ENCODE results near the gene TARP.
"Not testable (repeated sequence)": the region's sequence is repeated elsewhere in the genome, so short reads cannot be mapped to it uniquely, and the experiment has no call there.

TARP gene

GRCh38 chr7:38265958-38266357 is 7.5 kb downstream of the TARP start:
- CTCF ChIA-PET; ATAC-seq; H3K27ac Mint-ChIP-seq; POLR2A ChIA-PET; DNase-seq; intact Hi-C loops (cut with micrococcal nuclease); H3K27me3 Mint-ChIP-seq; H3K36me3 Mint-ChIP-seq (ENCODE audit: low read depth); H3K4me1 Mint-ChIP-seq (ENCODE audit: low read depth); H3K9me3 Mint-ChIP-seq: not testable (repeated sequence)
- H3K4me3 Mint-ChIP-seq, result peak overlapping the region; percentile 35

DNA sequence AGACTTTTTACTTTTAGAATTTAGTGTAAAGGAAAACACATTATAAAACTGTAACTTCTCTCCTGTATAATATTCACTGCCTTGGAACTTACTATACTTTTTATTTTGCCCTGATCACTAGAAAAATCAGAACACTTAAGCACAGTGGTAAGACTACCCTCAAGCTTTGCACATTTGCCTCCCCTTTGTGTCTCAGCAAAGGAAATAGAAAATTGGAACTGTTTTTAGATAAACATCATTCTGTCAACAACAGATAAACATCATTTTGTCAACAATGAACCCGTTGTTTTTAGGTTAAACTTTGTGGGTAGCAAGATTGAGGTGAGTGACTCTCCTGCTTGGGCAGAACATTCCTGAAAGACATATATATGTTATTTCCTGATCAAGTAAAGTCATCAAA is 8.8 kb downstream of the TARP start:
- POLR2A ChIA-PET; H3K27me3 Mint-ChIP-seq; H3K9me3 Mint-ChIP-seq; H3K36me3 Mint-ChIP-seq (ENCODE audit: low read depth); DNase-seq; intact Hi-C loops (cut with micrococcal nuclease); ATAC-seq; H3K4me1 Mint-ChIP-seq (ENCODE audit: low read depth); CTCF ChIA-PET: not testable (repeated sequence)
- Mint-ChIP-seq H3K4me3 (peak overlapping the region; percentile 57), H3K27ac (peak overlapping the region; percentile 70)

- H3K36me3 Mint-ChIP-seq (ENCODE audit: low read depth); CTCF ChIA-PET; H3K9me3 Mint-ChIP-seq; H3K4me1 Mint-ChIP-seq (ENCODE audit: low read depth); POLR2A ChIA-PET; H3K27me3 Mint-ChIP-seq; intact Hi-C loops (cut with micrococcal nuclease); H3K27ac Mint-ChIP-seq; DNase-seq; ATAC-seq: not testable (repeated sequence)
- H3K4me3 Mint-ChIP-seq, result peak overlapping the region; percentile 29
These were observed 10.2 kb downstream of the TARP start for GRCh38 chr7:38263274-38263673.

DNA sequence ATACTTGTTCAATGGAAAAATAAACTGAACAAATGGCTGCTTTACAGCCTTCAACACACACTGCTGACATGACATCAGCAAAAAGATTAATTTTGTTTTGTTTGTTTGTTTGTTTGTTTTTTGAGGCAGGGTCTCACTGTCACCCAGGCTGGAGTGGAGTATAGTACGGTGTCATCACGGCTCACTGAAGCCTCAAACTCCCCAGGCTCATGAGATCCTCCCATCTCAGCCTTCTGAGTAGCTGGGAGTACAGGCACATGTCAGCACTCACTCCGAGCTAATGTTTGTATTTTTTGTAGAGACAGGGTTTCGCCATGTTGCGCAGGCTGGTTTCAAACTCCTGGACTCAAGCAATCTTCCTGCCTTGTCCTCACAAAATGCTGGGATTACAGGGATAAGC is 10.9 kb downstream of the TARP start:
- ChIA-PET CTCF (no interaction called here), POLR2A (no interaction called here)
- Mint-ChIP-seq H3K27me3 (no peaks in the 10 kb centered on the region), H3K4me3 (peak overlapping the region; percentile 29), H3K9me3 (no peaks in the 10 kb centered on the region), H3K27ac (peak overlapping the region; percentile 42), H3K36me3 (ENCODE audit: low read depth) (peaks cover 5% of the 10 kb centered on the region), H3K4me1 (ENCODE audit: low read depth) (peaks cover 6% of the 10 kb centered on the region)
- ATAC-seq (no peak), DNase-seq (no peak)
- intact Hi-C loops (cut with micrococcal nuclease), result no loop called here
- TF ChIP-seq, protein P1, sequence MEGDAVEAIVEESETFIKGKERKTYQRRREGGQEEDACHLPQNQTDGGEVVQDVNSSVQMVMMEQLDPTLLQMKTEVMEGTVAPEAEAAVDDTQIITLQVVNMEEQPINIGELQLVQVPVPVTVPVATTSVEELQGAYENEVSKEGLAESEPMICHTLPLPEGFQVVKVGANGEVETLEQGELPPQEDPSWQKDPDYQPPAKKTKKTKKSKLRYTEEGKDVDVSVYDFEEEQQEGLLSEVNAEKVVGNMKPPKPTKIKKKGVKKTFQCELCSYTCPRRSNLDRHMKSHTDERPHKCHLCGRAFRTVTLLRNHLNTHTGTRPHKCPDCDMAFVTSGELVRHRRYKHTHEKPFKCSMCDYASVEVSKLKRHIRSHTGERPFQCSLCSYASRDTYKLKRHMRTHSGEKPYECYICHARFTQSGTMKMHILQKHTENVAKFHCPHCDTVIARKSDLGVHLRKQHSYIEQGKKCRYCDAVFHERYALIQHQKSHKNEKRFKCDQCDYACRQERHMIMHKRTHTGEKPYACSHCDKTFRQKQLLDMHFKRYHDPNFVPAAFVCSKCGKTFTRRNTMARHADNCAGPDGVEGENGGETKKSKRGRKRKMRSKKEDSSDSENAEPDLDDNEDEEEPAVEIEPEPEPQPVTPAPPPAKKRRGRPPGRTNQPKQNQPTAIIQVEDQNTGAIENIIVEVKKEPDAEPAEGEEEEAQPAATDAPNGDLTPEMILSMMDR (IDR thresholded peaks at IDR 0.05), result no peak

- POLR2A ChIA-PET, result not testable (repeated sequence)
These were observed 11.4 kb downstream of the TARP start for GRCh38 chr7:38262026-38262425.

GRCh38 chr7:38261601-38262000 is 11.8 kb downstream of the TARP start:
- intact Hi-C loops (cut with micrococcal nuclease); H3K27me3 Mint-ChIP-seq; ATAC-seq; H3K4me3 Mint-ChIP-seq; H3K9me3 Mint-ChIP-seq; H3K36me3 Mint-ChIP-seq (ENCODE audit: low read depth); DNase-seq; POLR2A ChIA-PET; CTCF ChIA-PET: not testable (repeated sequence)
- peaks cover 10% of the 10 kb centered on the region for H3K4me1 Mint-ChIP-seq (ENCODE audit: low read depth)
- H3K27ac Mint-ChIP-seq, result peak overlapping the region; percentile 32

More at GRCh38 chr7:38262026-38262425, 11.4 kb downstream of the TARP start:
- H3K9me3 Mint-ChIP-seq; H3K27ac Mint-ChIP-seq; H3K36me3 Mint-ChIP-seq (ENCODE audit: low read depth); H3K4me3 Mint-ChIP-seq; ATAC-seq; DNase-seq; CTCF ChIA-PET; H3K27me3 Mint-ChIP-seq; H3K4me1 Mint-ChIP-seq (ENCODE audit: low read depth); intact Hi-C loops (cut with micrococcal nuclease): not testable (repeated sequence)

DNA sequence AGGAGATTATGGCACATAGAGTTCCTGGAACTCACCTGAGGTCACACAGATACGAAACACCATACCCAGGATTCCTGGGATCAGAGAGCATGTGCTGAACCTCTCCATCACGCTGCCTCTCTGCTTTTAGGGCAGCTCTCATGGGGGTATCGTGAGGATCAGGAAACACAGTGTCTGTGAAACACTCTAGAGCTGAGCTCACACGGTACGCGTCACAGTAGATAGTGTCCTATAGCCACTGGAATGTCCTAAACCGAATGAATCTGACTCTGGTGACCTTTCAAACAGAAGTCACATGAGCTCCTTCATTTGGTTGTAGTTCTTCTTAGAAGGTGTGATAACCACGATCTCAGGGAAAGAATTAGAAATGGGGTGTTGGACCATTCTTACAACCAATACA is 14.3 kb downstream of the TARP start:
- H3K9me3 Mint-ChIP-seq; CTCF ChIA-PET; H3K4me1 Mint-ChIP-seq (ENCODE audit: low read depth); DNase-seq; H3K27me3 Mint-ChIP-seq; intact Hi-C loops (cut with micrococcal nuclease); POLR2A ChIA-PET; H3K36me3 Mint-ChIP-seq (ENCODE audit: low read depth): not testable (repeated sequence)
- peak overlapping the region; percentile 33 for H3K4me3 Mint-ChIP-seq
- peak overlapping the region; percentile 63 for H3K27ac Mint-ChIP-seq
- peak; percentile 61 for ATAC-seq

DNA sequence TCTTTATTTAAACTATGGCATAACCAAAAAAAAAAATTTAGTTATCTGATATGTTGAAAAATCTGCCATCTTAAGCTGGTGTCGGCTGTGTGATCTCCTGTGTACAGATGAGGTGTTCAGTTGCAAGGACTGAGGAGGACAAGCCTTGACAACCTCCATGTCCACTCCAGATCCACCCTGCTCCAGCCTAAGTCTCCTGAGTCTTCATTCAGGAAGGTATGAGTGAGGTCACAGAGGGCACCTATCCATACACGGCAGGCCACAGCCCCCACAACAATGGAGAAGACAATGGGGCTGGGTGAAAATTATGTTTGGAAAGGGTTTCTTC is 16.1 kb downstream of the TARP start:
- POLR2A ChIA-PET, result no interaction called here
- no peak for DNase-seq
- Mint-ChIP-seq H3K36me3 (ENCODE audit: low read depth) (peaks cover 7% of the 10 kb centered on the region), H3K27ac (peak overlapping the region; percentile 71), H3K4me1 (ENCODE audit: low read depth) (peaks cover 4% of the 10 kb centered on the region), H3K9me3 (no peaks in the 10 kb centered on the region), H3K27me3 (no peaks in the 10 kb centered on the region), H3K4me3 (no peak overlapping the region)
- intact Hi-C loops (cut with micrococcal nuclease), result no loop called here
- ATAC-seq, result no peak
- CTCF ChIA-PET, result interaction anchor here (1.7 kb wide), 1 partner anchor 61 kb away, joined by 3 read pairs; no protein-coding TSS in a partner anchor
- TF ChIP-seq, protein P1 (IDR thresholded peaks at IDR 0.05), result no peak

DNA sequence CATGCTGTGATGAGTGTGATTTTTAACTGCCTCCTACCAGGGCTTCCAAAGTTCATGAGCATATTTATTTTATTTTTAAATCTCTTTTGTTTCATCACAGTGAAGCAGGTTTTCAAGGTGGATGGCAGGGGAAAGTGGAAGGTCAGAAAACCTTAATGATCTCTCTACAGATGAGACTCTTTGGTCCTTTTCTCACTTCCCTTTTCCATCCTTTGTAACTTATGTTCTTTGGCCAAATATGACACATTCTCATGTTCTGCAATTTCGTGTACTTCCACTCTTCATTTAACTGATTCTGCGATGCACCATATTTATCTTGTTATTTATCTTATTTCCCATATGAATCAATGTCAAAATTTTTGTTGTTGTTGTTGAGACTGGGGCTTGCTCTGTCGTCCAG is 23.6 kb downstream of the TARP start:
- DNase-seq; intact Hi-C loops (cut with micrococcal nuclease); H3K9me3 Mint-ChIP-seq; ATAC-seq; H3K27me3 Mint-ChIP-seq; POLR2A ChIA-PET: not testable (repeated sequence)
- Mint-ChIP-seq H3K4me1 (ENCODE audit: low read depth) (peaks cover 19% of the 10 kb centered on the region), H3K36me3 (ENCODE audit: low read depth) (peaks cover 32% of the 10 kb centered on the region), H3K4me3 (peak overlapping the region; percentile 66), H3K27ac (peak overlapping the region; percentile 67)
- CTCF ChIA-PET, result interaction anchor here (0.7 to 1.0 kb wide), 2 partner anchors 17 to 124 kb away, joined by 3 read pairs; no protein-coding TSS in a partner anchor
